IPS-15b (cell line): ENCODE data around the gene MLH3.

Experiments used
- H3K27me3 ChIP-seq: one replicate; pipeline ENCODE4 v1.6.1; 2013; ENCODE audit warnings: low read length; ENCODE audit not compliant: control insufficient read depth, insufficient read depth
- H3K36me3 ChIP-seq: one replicate; pipeline ENCODE4 v1.6.1; 2013; ENCODE audit warnings: low read length; ENCODE audit not compliant: control insufficient read depth, insufficient read depth
- H3K4me1 ChIP-seq: one replicate; pipeline ENCODE4 v1.6.1; 2013; ENCODE audit warnings: mild to moderate bottlenecking, low read length; ENCODE audit not compliant: control insufficient read depth, insufficient read depth
- H3K4me3 ChIP-seq: one replicate; pipeline ENCODE4 v1.5.1; 2013; ENCODE audit warnings: low read depth, low read length
- H3K9ac ChIP-seq: one replicate; pipeline ENCODE4 v1.6.1; 2013; ENCODE audit warnings: low read depth, mild to moderate bottlenecking, low read length
- H3K9me3 ChIP-seq: one replicate; pipeline ENCODE4 v1.6.1; 2013; ENCODE audit warnings: mild to moderate bottlenecking, low read length; ENCODE audit not compliant: control insufficient read depth, insufficient read depth

The MLH3 gene

GRCh38 chr14:74980731-74981461 lies 70.4 kb downstream of the MLH3 start:
- Histone ChIP-seq H3K9ac (no peak overlapping the region), H3K27me3 (no peaks in the 10 kb centered on the region), H3K4me1 (peaks cover 2% of the 10 kb centered on the region), H3K9me3 (no peaks in the 10 kb centered on the region), H3K4me3 (no peak overlapping the region), H3K36me3 (no peaks in the 10 kb centered on the region)

DNA sequence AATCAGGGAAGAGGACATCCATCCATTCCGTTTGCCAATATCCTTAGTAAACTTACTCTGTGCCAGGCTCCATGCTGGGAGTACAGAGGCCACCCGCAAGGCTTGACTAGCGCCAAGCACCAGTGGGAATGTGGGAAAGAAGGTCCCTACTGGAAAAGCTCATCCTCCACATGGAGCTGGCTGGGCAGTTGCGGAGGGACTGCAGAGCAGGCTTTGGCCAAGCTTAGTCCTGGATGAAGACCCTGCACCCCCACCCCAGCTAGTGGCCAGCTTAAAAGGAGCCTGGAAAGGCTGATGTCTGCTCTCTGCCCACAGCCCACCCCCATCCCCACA lies 70.9 kb downstream of the MLH3 start:
- no peaks in the 10 kb centered on the region for H3K9me3 ChIP-seq
- H3K4me1 ChIP-seq = peaks cover 2% of the 10 kb centered on the region
- no peak overlapping the region for H3K4me3 ChIP-seq
- H3K36me3 ChIP-seq = no peaks in the 10 kb centered on the region
- H3K9ac ChIP-seq = no peak overlapping the region
- H3K27me3 ChIP-seq = no peaks in the 10 kb centered on the region

GRCh38 chr14:74979442-74980397 lies 71.5 kb downstream of the MLH3 start:
- peaks cover 2% of the 10 kb centered on the region for H3K4me1 ChIP-seq
- no peaks in the 10 kb centered on the region for H3K27me3 ChIP-seq
- no peak overlapping the region for H3K4me3 ChIP-seq
- no peaks in the 10 kb centered on the region for H3K9me3 ChIP-seq
- no peak overlapping the region for H3K9ac ChIP-seq
- H3K36me3 ChIP-seq = no peaks in the 10 kb centered on the region

GRCh38 chr14:74979029-74979428 lies 72.2 kb downstream of the MLH3 start:
- no peak overlapping the region for H3K4me3 ChIP-seq
- no peaks in the 10 kb centered on the region for H3K36me3 ChIP-seq
- no peaks in the 10 kb centered on the region for H3K9me3 ChIP-seq
- no peaks in the 10 kb centered on the region for H3K27me3 ChIP-seq
- H3K4me1 ChIP-seq = peaks cover 2% of the 10 kb centered on the region
- H3K9ac ChIP-seq = no peak overlapping the region

DNA sequence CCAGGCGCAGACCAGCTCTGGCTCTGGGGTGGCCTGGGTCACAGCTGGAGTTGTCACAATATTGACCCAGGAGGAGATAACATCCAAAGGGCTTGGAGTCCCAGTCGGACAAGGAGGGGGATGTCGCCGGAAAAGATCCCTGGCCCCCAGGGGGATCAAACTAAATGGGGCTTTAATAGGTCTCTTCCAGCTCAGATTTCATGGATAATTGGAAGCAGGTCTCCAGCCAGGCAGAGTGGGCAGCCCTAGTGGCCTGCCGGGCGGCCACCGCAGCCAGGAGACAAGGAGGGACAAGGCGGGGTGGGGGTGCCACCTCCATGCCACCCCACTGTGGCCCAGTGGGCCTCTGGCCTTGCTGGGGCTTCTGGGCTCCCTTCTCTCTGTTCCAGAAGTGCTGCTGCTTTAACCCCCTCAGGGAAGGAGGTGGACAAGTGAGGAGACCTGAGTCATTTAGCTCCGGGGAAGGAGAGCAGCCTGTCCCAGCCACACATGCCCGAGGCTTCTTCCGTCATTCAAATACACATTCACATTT lies 72.8 kb downstream of the MLH3 start:
- peaks cover 2% of the 10 kb centered on the region for H3K4me1 ChIP-seq
- H3K9me3 ChIP-seq = no peaks in the 10 kb centered on the region
- H3K4me3 ChIP-seq = no peak overlapping the region
- H3K27me3 ChIP-seq = no peaks in the 10 kb centered on the region
- H3K36me3 ChIP-seq = no peaks in the 10 kb centered on the region
- no peak overlapping the region for H3K9ac ChIP-seq

DNA sequence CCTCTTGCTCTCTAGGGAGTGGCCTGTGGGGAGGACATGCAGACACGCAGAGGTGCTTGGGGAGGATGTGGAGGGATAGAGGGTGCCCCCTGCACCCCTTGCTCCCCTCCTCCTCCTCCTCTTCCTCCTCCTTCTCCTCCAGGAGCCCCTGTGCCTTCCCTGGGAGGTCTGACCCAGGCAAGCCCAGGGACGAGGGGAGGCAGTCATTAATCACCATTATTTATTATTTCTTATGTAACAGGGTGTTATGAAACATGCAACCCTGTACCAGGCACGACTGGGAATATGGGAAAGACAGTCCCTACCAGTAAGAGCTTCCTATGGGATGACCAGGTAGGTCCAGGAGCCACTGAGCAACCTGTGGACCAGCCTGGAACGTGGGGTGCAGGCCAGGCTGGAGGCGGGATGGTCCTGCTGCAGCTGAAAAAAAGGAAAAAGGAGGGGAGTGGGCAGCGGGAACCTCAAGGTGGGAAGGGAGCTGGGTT lies 73.3 kb downstream of the MLH3 start:
- H3K9ac ChIP-seq = no peak overlapping the region
- no peaks in the 10 kb centered on the region for H3K27me3 ChIP-seq
- H3K36me3 ChIP-seq = no peaks in the 10 kb centered on the region
- no peaks in the 10 kb centered on the region for H3K9me3 ChIP-seq
- peaks cover 2% of the 10 kb centered on the region for H3K4me1 ChIP-seq
- H3K4me3 ChIP-seq = no peak overlapping the region

DNA sequence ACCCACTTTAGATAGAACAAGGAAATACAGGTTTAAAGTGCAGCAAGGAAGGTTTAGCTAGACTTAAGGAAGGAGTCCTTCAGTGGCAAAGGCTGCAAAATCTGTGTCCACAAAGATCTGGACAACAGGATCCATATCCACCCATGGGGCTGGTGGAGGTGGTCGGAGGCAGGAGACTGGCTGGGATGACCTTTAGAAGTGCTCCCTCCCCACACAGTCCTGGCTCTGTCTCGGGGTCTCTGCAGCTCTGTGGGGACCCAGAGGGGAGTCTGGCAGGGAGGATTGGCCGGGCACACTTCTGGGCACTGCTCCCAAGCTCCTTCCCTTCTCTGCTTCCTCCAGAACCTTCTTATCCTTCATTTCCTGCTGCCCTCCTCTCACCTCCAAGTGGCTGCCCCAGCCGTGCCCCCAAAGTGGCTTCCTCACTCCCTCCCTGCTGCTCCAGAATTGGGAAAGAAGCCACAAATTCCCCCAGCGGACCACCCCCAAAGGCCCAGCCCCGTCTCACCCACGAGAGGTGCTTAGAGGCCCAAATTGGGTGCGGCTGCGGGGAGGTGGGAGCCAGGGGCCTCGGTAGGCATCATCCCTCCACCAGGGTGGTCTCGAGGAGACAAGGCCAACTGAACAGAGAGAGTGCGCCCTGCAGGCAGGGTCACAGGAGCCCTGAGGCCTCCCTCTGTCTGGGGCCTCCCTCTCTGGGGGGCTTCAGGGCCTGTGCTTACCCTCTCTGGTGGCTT lies 73.9 kb downstream of the MLH3 start:
- no peak overlapping the region for H3K9ac ChIP-seq
- no peaks in the 10 kb centered on the region for H3K36me3 ChIP-seq
- H3K4me1 ChIP-seq = peaks cover 2% of the 10 kb centered on the region
- H3K27me3 ChIP-seq = no peaks in the 10 kb centered on the region
- no peaks in the 10 kb centered on the region for H3K9me3 ChIP-seq
- no peak overlapping the region for H3K4me3 ChIP-seq

DNA sequence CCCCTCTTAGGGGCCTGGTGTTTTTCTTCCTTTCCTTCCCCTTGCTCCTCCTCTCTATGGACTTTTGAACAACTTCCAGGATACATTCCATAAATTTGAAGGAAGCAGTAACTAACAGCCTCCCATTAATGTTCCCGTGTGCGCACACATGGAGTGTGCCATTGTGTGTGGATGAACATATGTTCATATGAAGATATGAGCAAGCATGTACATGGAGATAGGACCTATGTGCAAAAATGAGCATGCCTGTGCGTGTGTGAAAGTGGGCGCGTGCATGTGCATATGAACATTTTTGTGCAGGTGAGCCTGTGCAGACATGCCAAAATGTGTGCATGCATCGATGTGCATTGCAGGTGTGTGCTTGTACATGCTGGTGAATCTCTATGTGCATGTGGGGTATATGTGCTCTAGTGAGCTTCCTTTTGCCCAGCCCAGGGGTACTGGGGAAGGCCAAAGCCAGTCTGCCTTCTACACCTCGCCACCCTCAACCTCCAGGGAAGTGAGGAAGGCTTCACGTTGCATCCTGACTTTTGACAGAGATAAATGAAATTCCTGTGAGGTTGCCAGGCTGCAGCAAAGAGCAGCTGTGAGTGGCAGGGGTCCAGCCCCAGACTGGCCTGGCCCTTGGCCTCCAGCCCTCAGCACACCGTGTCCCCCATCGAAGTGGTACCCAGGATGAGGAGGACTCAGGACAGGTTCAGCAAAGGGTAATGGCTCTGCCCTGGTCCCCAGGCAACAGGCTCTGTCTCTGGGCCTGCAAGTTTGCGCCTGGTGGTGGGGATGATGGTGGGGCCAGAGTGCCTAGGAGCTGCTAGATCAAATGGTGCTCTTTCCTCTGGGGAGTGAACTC lies 74.8 kb downstream of the MLH3 start:
- Histone ChIP-seq H3K9ac (no peak overlapping the region), H3K9me3 (no peaks in the 10 kb centered on the region), H3K4me3 (no peak overlapping the region), H3K4me1 (peaks cover 2% of the 10 kb centered on the region), H3K27me3 (no peaks in the 10 kb centered on the region), H3K36me3 (no peaks in the 10 kb centered on the region)

- H3K36me3 ChIP-seq = no peaks in the 10 kb centered on the region
- no peaks in the 10 kb centered on the region for H3K27me3 ChIP-seq
- no peak overlapping the region for H3K4me3 ChIP-seq
- H3K9me3 ChIP-seq = no peaks in the 10 kb centered on the region
- H3K9ac ChIP-seq = no peak overlapping the region
- H3K4me1 ChIP-seq = peaks cover 2% of the 10 kb centered on the region
These were observed 76.0 kb downstream of the MLH3 start for GRCh38 chr14:74975059-74975810.

DNA sequence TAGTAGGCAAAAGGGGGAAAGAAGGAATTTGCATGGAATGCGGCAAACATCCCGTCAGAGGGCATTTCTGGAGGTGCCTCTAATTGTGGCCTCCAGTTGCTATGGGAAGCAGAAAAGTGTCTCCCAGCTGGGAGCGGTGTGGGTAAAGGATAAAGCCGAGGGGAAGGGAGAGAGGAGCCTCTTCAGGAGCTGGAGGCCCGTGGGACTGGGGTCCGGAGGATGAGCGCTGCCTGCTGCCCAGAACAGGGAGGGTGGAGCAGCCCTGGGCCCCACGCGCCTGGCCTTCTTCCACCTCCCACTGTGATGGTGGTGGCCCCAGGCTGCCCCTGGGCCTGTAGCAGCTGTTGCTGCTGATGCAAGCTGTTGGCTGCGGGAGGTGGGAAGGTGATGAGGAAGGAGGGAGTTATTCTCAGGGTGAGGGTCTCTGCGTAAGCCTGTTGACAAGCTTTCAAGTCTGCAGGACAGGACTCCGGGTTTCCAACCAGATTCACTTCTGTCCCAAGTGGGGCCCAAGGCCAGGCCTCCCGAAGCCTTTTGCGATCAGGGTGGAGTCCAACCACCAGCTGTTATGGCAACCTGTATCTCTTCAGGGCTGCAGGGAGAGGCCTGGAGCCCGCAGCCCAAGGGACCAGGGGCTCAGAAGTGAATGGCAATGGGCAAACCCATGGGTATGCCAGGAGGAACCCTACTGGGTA lies 76.8 kb downstream of the MLH3 start:
- Histone ChIP-seq H3K9ac (no peak overlapping the region), H3K4me1 (peaks cover 2% of the 10 kb centered on the region), H3K4me3 (no peak overlapping the region), H3K9me3 (no peaks in the 10 kb centered on the region), H3K27me3 (no peaks in the 10 kb centered on the region), H3K36me3 (no peaks in the 10 kb centered on the region)
